RWPE2 (cell line): Measurements from ENCODE around the gene EPHA5.
A peak's percentile ranks its signal among the peaks of the same experiment; 100 is the strongest.

Experiments used
- ATAC-seq: fragments of 200-7000 bp; cut with Tn5 transposase; 3 replicates; pipeline ENCODE4 v1.9.1; 2021; ENCODE audit warnings: low read depth
- DNase-seq: peaks from one replicate; pipeline ENCODE4 v3.0.0-alpha.2; 2020; ENCODE audit warnings: low spot score
- H3K27ac ChIP-seq: fragments of 450-650 bp; 2 replicates; pipeline ENCODE4 v1.5.1; 2017; ENCODE audit warnings: mild to moderate bottlenecking; ENCODE audit not compliant: poor library complexity, severe bottlenecking
- H3K27me3 ChIP-seq: fragments of 250-450 bp; sonication (Bioruptor Pico); 2 replicates; pipeline ENCODE4 v1.5.1; 2021; ENCODE audit warnings: mild to moderate bottlenecking, moderate library complexity; ENCODE audit not compliant: insufficient read depth, poor library complexity, severe bottlenecking
- H3K36me3 ChIP-seq: fragments of 250-450 bp; sonication (Bioruptor Pico); 2 replicates; pipeline ENCODE4 v1.5.1; 2020; ENCODE audit warnings: low read depth, mild to moderate bottlenecking, moderate library complexity
- H3K4me1 ChIP-seq: fragments of 250-450 bp; sonication (Bioruptor Pico); 2 replicates; pipeline ENCODE4 v1.5.1; 2021; ENCODE audit warnings: mild to moderate bottlenecking, moderate library complexity; ENCODE audit not compliant: insufficient read depth, poor library complexity, severe bottlenecking
- H3K4me3 ChIP-seq: fragments of 250-450 bp; sonication (Bioruptor Pico); 2 replicates; pipeline ENCODE4 v1.5.1; 2021; ENCODE audit warnings: mild to moderate bottlenecking, moderate library complexity; ENCODE audit not compliant: severe bottlenecking
- H3K9me3 ChIP-seq: fragments of 250-450 bp; sonication (Bioruptor Pico); 2 replicates; pipeline ENCODE4 v1.5.1; 2021; ENCODE audit warnings: mild to moderate bottlenecking, moderate library complexity; ENCODE audit not compliant: severe bottlenecking
- TF ChIP-seq, protein P1 (sequence below): fragments of 450-650 bp; IDR thresholded peaks from one replicate; pipeline ENCODE4 v1.5.1; 2017; ENCODE audit warnings: mild to moderate bottlenecking, moderate library complexity; ENCODE audit not compliant: poor library complexity, severe bottlenecking

EPHA5 gene

DNA sequence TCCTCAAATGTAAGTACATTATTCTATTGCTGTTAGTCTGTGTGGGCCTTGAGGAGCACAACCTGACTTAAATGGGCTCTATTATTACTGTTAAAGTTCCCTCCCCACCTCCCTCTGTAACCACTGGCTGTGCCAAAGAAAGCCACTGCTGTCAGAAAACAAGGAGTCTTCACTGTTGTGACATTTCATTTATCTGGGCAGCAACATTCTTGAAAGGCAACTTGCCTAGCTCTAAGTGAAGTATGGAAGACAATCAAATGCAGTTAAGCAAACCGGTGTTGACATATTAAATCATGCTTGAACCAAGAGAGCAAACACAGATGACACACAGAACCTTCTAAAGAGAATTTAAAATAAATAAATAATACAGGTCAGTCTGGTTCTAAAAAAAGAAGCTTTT is 81.0 kb downstream of the EPHA5 start:
- DNase-seq (no peak), ATAC-seq (no peak)
- Histone ChIP-seq H3K4me3 (no peak overlapping the region), H3K27me3 (no peaks in the 10 kb centered on the region), H3K9me3 (no peaks in the 10 kb centered on the region), H3K36me3 (no peaks in the 10 kb centered on the region), H3K4me1 (no peaks in the 10 kb centered on the region), H3K27ac (no peak overlapping the region)
- TF ChIP-seq, protein P1, sequence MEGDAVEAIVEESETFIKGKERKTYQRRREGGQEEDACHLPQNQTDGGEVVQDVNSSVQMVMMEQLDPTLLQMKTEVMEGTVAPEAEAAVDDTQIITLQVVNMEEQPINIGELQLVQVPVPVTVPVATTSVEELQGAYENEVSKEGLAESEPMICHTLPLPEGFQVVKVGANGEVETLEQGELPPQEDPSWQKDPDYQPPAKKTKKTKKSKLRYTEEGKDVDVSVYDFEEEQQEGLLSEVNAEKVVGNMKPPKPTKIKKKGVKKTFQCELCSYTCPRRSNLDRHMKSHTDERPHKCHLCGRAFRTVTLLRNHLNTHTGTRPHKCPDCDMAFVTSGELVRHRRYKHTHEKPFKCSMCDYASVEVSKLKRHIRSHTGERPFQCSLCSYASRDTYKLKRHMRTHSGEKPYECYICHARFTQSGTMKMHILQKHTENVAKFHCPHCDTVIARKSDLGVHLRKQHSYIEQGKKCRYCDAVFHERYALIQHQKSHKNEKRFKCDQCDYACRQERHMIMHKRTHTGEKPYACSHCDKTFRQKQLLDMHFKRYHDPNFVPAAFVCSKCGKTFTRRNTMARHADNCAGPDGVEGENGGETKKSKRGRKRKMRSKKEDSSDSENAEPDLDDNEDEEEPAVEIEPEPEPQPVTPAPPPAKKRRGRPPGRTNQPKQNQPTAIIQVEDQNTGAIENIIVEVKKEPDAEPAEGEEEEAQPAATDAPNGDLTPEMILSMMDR, result no peak

DNA sequence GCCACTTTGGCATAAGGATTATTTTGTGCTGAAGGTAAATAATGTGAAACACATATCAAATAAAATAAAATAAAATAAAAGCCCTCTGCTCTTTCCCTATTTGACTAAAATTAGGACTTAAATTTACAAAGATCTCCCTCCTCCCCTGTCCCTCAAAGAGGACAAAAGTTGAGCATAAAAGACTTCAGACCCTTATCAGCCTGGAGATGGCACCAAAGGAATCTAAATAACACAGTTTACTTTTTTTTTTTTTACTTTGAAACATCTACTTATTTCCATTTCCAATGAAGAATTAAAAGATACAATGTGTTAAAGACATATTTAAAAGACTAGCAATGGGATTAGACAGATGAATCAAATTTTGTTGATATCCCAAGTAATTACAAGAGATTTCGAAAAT is 89.7 kb downstream of the EPHA5 start:
- no peaks in the 10 kb centered on the region for H3K27me3 ChIP-seq
- no peak for ATAC-seq
- no peak for DNase-seq

DNA sequence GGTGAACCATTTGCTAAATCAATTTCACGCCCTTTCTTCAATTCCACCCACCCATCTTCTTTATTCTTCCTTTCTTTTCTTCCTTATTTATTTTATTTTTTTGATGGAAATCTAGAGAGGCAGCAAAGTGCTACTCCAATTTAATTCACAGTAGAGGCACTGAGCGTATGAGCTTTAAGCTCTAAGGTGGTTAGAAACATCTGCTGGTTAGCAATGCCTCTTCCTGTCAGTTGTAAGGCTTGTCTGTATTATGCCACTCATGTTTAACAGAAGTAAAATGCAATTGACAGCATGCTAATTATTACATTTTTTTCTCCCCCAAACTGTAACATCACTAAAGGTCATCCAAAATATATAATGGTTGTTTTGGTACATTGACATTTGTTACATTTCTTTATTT is 103.8 kb downstream of the EPHA5 start:
- Histone ChIP-seq H3K9me3 (no peaks in the 10 kb centered on the region), H3K36me3 (no peaks in the 10 kb centered on the region), H3K27ac (no peak overlapping the region), H3K4me1 (no peaks in the 10 kb centered on the region), H3K4me3 (no peak overlapping the region), H3K27me3 (peaks cover 2% of the 10 kb centered on the region)
- ATAC-seq (no peak), DNase-seq (no peak)
- TF ChIP-seq, protein P1, result no peak

More for the DNA sequence above, 89.7 kb downstream of the EPHA5 start:
- H3K36me3 ChIP-seq, result no peaks in the 10 kb centered on the region
- no peak overlapping the region for H3K4me3 ChIP-seq
- no peaks in the 10 kb centered on the region for H3K4me1 ChIP-seq
- H3K27ac ChIP-seq, result no peak overlapping the region
- TF ChIP-seq, protein P1, result peak; percentile 24
- H3K9me3 ChIP-seq, result no peaks in the 10 kb centered on the region

DNA sequence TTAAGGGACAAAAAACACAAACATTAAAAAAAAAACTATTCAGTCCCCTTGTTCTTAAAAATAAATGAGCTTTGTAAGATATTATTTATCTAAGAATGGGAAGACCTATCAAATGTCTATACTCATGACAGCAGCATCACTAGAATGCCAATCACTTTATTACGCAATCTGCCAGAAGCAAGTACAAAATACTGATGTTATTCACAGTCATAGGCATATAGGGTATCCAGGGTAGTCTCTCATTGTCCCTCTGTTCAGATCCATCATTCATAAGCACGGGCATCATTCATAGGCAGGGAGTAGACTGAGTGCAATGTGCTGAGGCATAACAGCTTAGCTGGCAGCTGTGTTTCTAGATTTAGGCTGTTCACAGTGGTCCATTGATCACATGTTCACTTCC is 109.1 kb downstream of the EPHA5 start:
- Histone ChIP-seq H3K4me1 (no peaks in the 10 kb centered on the region), H3K27me3 (no peaks in the 10 kb centered on the region), H3K36me3 (no peaks in the 10 kb centered on the region), H3K9me3 (no peaks in the 10 kb centered on the region), H3K27ac (no peak overlapping the region), H3K4me3 (no peak overlapping the region)
- DNase-seq, result no peak
- TF ChIP-seq, protein P1, result no peak
- no peak for ATAC-seq

DNA sequence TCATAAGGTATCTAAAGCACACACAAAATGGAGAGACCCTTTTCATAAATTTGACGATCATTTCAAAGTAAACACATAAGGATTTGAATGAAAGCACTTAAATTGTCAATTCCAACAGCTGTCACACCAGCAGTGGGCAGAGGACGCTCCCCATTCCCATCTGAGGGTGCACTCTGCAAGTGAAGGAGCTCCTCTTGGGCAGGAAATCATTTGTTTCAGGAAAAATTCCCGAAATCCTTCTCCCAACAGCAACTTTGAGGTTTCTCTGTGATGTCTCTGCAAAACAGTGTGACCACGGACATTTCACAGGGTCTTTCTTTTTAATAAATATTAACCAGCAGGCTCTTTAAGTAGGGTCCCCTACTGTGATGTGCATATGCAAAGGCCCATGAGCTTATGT is 111.0 kb downstream of the EPHA5 start:
- DNase-seq, result no peak
- Histone ChIP-seq H3K4me1 (no peaks in the 10 kb centered on the region), H3K27ac (no peak overlapping the region), H3K27me3 (no peaks in the 10 kb centered on the region), H3K36me3 (no peaks in the 10 kb centered on the region), H3K9me3 (no peaks in the 10 kb centered on the region), H3K4me3 (no peak overlapping the region)
- TF ChIP-seq, protein P1, result no peak
- ATAC-seq, result no peak
